ENCODE measurements around the gene ZNHIT2. TPM values are rescaled to one million over a fixed set of nuclear protein-coding genes. Genes with fewer than 3 reads are reported as not detected.

Gene ZNHIT2
- total and polyA plus RNA-seq, 2 of the 13 experiments (the other 11 are each of a cell fraction or from before 2014, with no cell fraction given), result 1.1 to 6.5 TPM

GRCh38 chr11:65134240-65134951 is 16.9 kb upstream of the ZNHIT2 start, which contains the start of gene SYVN1 (continued):
- no peak for TF ChIP-seq NFKBIZ (CRISPR knock-in tag; IDR thresholded peaks at IDR 0.05)
- no peak for TF ChIP-seq SRSF4 (IDR thresholded peaks at IDR 0.05; ENCODE audit: low read depth, low read length, poor library complexity, severe bottlenecking)
- peak; percentile 92 for TF ChIP-seq KDM5A (IDR thresholded peaks at IDR 0.05; ENCODE audit: borderline replicate concordance, low read length)
- TF ChIP-seq ZSCAN12 (CRISPR knock-in tag; IDR thresholded peaks at IDR 0.05), result no peak
- no peak for TF ChIP-seq ZNF790 (CRISPR knock-in tag; IDR thresholded peaks at IDR 0.05; ENCODE audit: borderline replicate concordance)
- no peak for TF ChIP-seq FOXM1 (CRISPR knock-in tag; IDR thresholded peaks at IDR 0.05)
- no peak for TF ChIP-seq IKZF1 (IDR thresholded peaks at IDR 0.05)
- TF ChIP-seq HNF1B (CRISPR knock-in tag; IDR thresholded peaks at IDR 0.05), result peak; percentile 48
- TF ChIP-seq ZBTB46 (CRISPR knock-in tag; IDR thresholded peaks at IDR 0.05; ENCODE audit: borderline replicate concordance), result no peak
- TF ChIP-seq POLR2A (IDR thresholded peaks at IDR 0.05; ENCODE audit: insufficient read depth in 1 of 2, low read depth in 2 of 2, low read length in 2 of 2), result peak; percentile 74 to 94; a peak in 3 of 4 replicates
- TF ChIP-seq BCL6 (CRISPR knock-in tag; IDR thresholded peaks at IDR 0.05), result peak; percentile 30
- peak; percentile 68 for TF ChIP-seq ZBTB40 (IDR thresholded peaks at IDR 0.05)
- peak; percentile 44 for TF ChIP-seq ZBTB40 (CRISPR knock-in tag; IDR thresholded peaks at IDR 0.05)
- 0 out of 2 replicates have a peak, but pooled peaks have one; percentile 36 for TF ChIP-seq ZNF234 (CRISPR knock-in tag; conservative IDR thresholded peaks at IDR 0.05)
- peak; percentile 52; the same call in 1 of the 2 replicates for TF ChIP-seq ZNF580 (CRISPR knock-in tag; IDR thresholded peaks at IDR 0.05; ENCODE audit: borderline replicate concordance, low read depth)
